ENCODE measurements around the gene HOXD3. TPM values are rescaled to one million over a fixed set of nuclear protein-coding genes. Genes with fewer than 3 reads are reported as not detected.
A peak's percentile ranks its signal among the peaks of the same experiment; 100 is the strongest.

Gene HOXD3
- total RNA-seq, 2 experiments from 2014 or later, result not detected

DNA sequence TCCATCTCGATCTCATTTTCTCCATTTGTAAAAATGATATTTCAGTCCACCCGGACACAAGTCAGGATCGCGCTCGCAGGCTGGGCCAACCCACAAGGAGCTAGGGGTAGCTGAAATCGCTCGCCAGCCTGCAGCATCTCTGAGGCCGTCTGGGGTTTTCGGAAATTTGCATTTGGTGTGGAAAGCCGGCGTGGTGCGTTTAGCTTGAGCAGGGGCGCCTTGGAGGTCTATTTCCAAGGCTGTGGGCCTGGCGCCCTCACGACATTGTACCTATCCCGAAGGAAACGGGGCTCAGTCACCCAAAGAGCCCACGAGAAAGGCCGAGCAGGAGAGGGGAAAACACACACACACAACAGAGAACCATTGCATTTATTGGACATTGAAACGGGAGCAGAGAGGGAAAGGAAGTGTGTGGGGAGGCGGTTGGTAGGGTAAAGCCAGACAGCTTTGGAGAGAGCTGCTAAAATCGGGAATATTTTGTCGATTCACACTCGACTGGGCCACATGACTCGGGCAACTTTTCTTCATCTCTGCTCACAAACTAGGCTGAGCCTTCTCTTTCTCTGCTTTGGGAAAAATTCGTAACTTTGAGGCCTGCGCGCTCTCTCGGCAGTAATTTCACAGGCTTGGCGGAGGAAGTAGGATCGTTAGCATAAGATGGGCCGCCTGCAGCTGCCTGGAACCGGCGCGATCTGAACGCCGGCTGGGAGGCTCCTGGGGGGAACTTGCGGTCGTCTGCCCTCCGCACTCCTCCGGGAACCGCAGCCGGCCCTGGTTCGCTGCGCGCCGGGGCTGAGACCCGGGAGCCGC, 28.7 kb upstream of the HOXD3 start:
- TF ChIP-seq, protein P1, sequence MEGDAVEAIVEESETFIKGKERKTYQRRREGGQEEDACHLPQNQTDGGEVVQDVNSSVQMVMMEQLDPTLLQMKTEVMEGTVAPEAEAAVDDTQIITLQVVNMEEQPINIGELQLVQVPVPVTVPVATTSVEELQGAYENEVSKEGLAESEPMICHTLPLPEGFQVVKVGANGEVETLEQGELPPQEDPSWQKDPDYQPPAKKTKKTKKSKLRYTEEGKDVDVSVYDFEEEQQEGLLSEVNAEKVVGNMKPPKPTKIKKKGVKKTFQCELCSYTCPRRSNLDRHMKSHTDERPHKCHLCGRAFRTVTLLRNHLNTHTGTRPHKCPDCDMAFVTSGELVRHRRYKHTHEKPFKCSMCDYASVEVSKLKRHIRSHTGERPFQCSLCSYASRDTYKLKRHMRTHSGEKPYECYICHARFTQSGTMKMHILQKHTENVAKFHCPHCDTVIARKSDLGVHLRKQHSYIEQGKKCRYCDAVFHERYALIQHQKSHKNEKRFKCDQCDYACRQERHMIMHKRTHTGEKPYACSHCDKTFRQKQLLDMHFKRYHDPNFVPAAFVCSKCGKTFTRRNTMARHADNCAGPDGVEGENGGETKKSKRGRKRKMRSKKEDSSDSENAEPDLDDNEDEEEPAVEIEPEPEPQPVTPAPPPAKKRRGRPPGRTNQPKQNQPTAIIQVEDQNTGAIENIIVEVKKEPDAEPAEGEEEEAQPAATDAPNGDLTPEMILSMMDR (IDR thresholded peaks at IDR 0.05), result no peak
- ChIA-PET CTCF (interaction anchor here (1.0 to 4.4 kb wide), 4 partner anchors 319 to 1021 kb away, joined by 3 to 42 read pairs (median 26); no protein-coding TSS in a partner anchor), POLR2A (no interaction called here)
- peaks cover 48% of the 10 kb centered on the region for H3K4me1 Mint-ChIP-seq (ENCODE audit: low read depth)
- Histone ChIP-seq H3K27ac (ENCODE audit: low read depth in 1 of 2, low read length in 2 of 2) (no peak overlapping the region), H3K4me1 (ENCODE audit: insufficient read depth, low read length) (peaks cover 39% of the 10 kb centered on the region), H3K27me3 (ENCODE audit: control insufficient read depth in 1 of 2, insufficient read depth in 2 of 2, low read length in 2 of 2) (peaks cover 84 to 92% of the 10 kb centered on the region in 2 experiments), H3K4me3 (ENCODE audit: low read length) (no peak overlapping the region), H3K9me3 (ENCODE audit: control insufficient read depth in 1 of 2, insufficient read depth in 1 of 2, low read length in 2 of 2) (peaks cover 0 to 33% of the 10 kb centered on the region in 2 experiments), H3K36me3 (ENCODE audit: insufficient read depth, low read length) (no peaks in the 10 kb centered on the region)
- DNase-seq (no peak), ATAC-seq (ENCODE audit: poor library complexity) (no peak)
- H3K9me3 Mint-ChIP-seq, result no peaks in the 10 kb centered on the region
- H3K36me3 Mint-ChIP-seq (ENCODE audit: low read depth), result no peaks in the 10 kb centered on the region
- H3K27ac Mint-ChIP-seq, result peak overlapping the region; percentile 35
- H3K4me3 Mint-ChIP-seq, result peak overlapping the region; percentile 31
- H3K27me3 Mint-ChIP-seq, result peaks cover 90% of the 10 kb centered on the region
- intact Hi-C loops (cut with DNase I, micrococcal nuclease), result loop anchor here (5.0 to 10.0 kb wide), 3 partner anchors 46 to 684 kb away; no protein-coding TSS in a partner anchor

DNA sequence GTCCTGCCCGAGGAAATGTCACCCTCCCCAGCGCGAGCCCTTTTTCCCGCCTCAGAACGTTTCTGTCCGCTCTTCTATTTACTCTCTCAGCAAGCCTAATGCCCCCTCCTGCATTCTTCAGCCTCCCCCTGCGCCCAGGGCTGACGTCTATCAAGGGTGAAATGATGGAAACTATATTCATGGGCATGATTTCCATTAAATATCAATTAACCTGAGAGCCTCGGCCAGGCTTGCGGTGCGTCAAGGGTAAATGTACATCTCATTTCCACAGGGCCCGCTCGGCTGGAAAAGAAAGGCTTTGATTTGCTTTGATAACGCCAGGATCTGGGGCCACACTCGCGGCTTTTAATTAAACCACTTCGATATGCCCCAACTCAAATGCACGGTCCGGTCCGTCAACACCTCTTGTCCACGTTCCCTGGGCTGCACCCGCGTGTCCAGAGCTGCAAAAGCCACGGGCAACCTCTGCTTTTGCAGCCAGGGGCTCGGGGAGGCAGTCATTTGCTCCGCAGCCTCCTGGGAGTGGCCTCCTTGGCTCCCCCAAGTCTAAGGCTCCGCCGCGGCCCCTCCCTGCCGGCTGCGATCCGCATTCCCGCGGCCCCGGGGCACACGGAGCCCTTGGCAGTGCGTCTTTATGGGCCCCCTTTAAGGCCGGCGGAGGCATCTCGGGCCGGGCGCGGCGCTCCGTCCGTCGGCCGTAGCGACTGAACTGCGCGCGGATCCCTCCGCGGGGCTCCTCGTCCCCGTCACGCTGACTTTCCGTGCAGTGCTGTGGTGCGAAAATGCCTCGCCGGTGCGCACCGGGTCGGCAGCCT, 27.9 kb upstream of the HOXD3 start, which contains the start of gene HOXD8:
Gene HOXD8, plus strand, starts transcription at position 724 of the 815 bp plus-strand sequence. CDS start 662 bp downstream, outside the sequence.
- ATAC-seq (ENCODE audit: poor library complexity) (no peak), DNase-seq (peak in 1 of 14 experiments; percentile 42)
- Mint-ChIP-seq H3K36me3 (ENCODE audit: low read depth) (no peaks in the 10 kb centered on the region), H3K27ac (peak within 1 kb of the TSS; percentile 35), H3K27me3 (peaks cover 90% of the 10 kb centered on the region), H3K9me3 (no peaks in the 10 kb centered on the region), H3K4me1 (ENCODE audit: low read depth) (peaks cover 42% of the 10 kb centered on the region), H3K4me3 (peak within 1 kb of the TSS; percentile 70)
- H3K27me3 ChIP-seq (ENCODE audit: control insufficient read depth in 1 of 2, insufficient read depth in 2 of 2, low read length in 2 of 2), result peaks cover 84 to 92% of the 10 kb centered on the region in 2 experiments
- peaks cover 33% of the 10 kb centered on the region for H3K4me1 ChIP-seq (ENCODE audit: insufficient read depth, low read length)
- intact Hi-C loops (cut with DNase I, micrococcal nuclease), result loop anchor here (5.0 to 10.0 kb wide), 3 partner anchors 46 to 683 kb away; no protein-coding TSS in a partner anchor
- no peaks in the 10 kb centered on the region for H3K36me3 ChIP-seq (ENCODE audit: insufficient read depth, low read length)
- H3K4me3 ChIP-seq (ENCODE audit: low read length), result no peak within 1 kb of the TSS
- ChIA-PET CTCF (no interaction called here), POLR2A (no interaction called here)
- peaks cover 0 to 27% of the 10 kb centered on the region in 2 experiments for H3K9me3 ChIP-seq (ENCODE audit: control insufficient read depth in 1 of 2, insufficient read depth in 1 of 2, low read length in 2 of 2)
- TF ChIP-seq, protein P1 (IDR thresholded peaks at IDR 0.05), result no peak
- no peak within 1 kb of the TSS for H3K27ac ChIP-seq (ENCODE audit: low read depth in 1 of 2, low read length in 2 of 2)

DNA sequence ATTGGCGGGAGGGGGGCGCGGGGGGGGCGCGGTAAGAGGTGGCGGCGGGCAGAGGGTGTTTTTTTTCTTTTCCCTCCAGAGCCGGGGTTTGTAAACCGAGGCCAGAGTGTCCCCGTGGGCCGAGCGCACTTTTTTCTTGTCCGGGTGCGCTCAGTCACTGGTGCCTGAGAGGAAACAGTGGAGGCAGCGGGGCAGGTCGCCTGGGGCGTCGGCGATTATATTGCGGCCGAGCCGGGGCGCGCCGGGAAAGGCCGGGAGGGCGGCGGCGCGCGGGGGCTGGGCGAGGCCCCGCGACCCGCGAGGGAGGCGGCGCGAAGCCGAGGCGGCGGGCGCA, 27.3 kb upstream of the HOXD3 start:
- Histone ChIP-seq H3K36me3 (ENCODE audit: insufficient read depth, low read length) (no peaks in the 10 kb centered on the region), H3K27ac (ENCODE audit: low read depth in 1 of 2, low read length in 2 of 2) (no peak overlapping the region), H3K9me3 (ENCODE audit: control insufficient read depth in 1 of 2, insufficient read depth in 1 of 2, low read length in 2 of 2) (peaks cover 0 to 22% of the 10 kb centered on the region in 2 experiments), H3K27me3 (ENCODE audit: control insufficient read depth in 1 of 2, insufficient read depth in 2 of 2, low read length in 2 of 2) (peaks cover 84 to 92% of the 10 kb centered on the region in 2 experiments), H3K4me3 (ENCODE audit: low read length) (no peak overlapping the region), H3K4me1 (ENCODE audit: insufficient read depth, low read length) (peaks cover 33% of the 10 kb centered on the region)
- H3K27me3 Mint-ChIP-seq, result peaks cover 90% of the 10 kb centered on the region
- H3K4me3 Mint-ChIP-seq, result no peak overlapping the region
- DNase-seq, result no peak
- peaks cover 42% of the 10 kb centered on the region for H3K4me1 Mint-ChIP-seq (ENCODE audit: low read depth)
- ChIA-PET POLR2A (no interaction called here), CTCF (no interaction called here)
- TF ChIP-seq, protein P1 (IDR thresholded peaks at IDR 0.05), result no peak
- no peaks in the 10 kb centered on the region for H3K36me3 Mint-ChIP-seq (ENCODE audit: low read depth)
- H3K27ac Mint-ChIP-seq, result no peak overlapping the region
- intact Hi-C loops (cut with DNase I, micrococcal nuclease), result loop anchor here (5.0 to 10.0 kb wide), 5 partner anchors 42 to 1285 kb away; no protein-coding TSS in a partner anchor
- ATAC-seq (ENCODE audit: poor library complexity), result no peak
- no peaks in the 10 kb centered on the region for H3K9me3 Mint-ChIP-seq

Measured in CD4-positive, alpha-beta T cell (primary cell).